Measurements from ENCODE around the gene CNTFR. TPM values are rescaled to one million over a fixed set of nuclear protein-coding genes. Genes with fewer than 3 reads are reported as not detected.
A peak's percentile ranks its signal among the peaks of the same experiment; 100 is the strongest.

CNTFR gene
- total and polyA plus RNA-seq, 10 of the 15 experiments (the other 5 are each of a cell fraction or from before 2014, with no cell fraction given): not detected

DNA sequence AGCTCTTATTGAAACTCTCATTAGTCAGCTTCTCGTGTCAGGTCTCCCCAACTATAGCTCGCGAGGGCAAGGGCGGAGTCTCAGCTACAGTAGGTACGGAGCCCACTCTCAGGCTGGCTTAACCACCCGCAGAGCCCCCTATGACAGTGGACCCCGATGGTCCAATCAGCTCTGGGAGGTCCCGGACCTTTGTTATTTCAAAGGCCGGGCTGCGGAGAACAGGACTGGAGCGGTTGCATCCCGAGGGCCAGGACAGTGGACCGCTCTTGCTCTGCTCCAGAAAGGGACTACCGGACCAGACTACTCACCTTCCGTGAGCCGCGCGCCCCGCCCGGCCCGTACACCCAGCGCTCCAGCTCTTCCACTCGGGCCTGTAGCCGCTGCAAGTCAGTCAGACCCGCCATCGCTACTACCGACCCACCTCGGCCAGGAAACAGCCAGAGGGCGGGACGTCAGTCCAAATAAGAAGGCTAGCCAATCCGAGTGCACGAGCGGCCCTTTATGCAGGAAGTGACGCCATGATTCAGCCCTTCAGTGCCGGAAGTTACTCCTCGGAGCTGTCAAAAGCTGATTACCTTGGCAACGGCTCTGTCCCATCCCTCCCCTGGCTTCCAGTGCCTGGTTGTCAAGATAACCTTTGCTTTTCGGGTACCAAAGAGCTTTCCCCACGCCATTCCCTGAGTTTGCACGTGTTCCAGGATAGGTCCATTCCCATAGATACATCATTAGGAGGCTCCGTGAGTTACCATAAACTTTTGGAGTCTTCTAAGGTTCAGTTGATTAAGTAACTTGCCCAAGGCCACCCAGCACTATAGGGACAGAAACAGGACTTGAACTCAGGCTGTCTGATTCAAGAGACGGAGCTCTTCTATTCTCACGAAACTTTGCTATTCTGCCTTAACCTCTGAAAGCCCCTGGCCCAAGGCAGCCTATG, 30.8 kb upstream of the CNTFR start, which contains the start of gene DCTN3 (continued):
- TF ChIP-seq DPF2 (IDR thresholded peaks at IDR 0.05): no peak
- TF ChIP-seq ZNF217 (IDR thresholded peaks at IDR 0.05): no peak
- no peak for TF ChIP-seq MTA2 (IDR thresholded peaks at IDR 0.05; ENCODE audit: low read depth)
- no peak for TF ChIP-seq ATF2 (IDR thresholded peaks at IDR 0.05; ENCODE audit: low read length)
- TF ChIP-seq RFX5 (IDR thresholded peaks at IDR 0.05; ENCODE audit: low read depth, low read length): peak; percentile 60; the same call in 1 of the 2 replicates
- peak; percentile 93 for TF ChIP-seq CREM (IDR thresholded peaks at IDR 0.05; ENCODE audit: low read depth)
- no peak for TF ChIP-seq BCL11A (IDR thresholded peaks at IDR 0.05; ENCODE audit: low read depth, low read length)
- no peak for TF ChIP-seq SIX5 (IDR thresholded peaks at IDR 0.05; ENCODE audit: low read depth, low read length, severe bottlenecking)
- TF ChIP-seq SMAD1 (IDR thresholded peaks at IDR 0.05; ENCODE audit: low read depth, partially characterized antibody): no peak
- TF ChIP-seq, protein P1, sequence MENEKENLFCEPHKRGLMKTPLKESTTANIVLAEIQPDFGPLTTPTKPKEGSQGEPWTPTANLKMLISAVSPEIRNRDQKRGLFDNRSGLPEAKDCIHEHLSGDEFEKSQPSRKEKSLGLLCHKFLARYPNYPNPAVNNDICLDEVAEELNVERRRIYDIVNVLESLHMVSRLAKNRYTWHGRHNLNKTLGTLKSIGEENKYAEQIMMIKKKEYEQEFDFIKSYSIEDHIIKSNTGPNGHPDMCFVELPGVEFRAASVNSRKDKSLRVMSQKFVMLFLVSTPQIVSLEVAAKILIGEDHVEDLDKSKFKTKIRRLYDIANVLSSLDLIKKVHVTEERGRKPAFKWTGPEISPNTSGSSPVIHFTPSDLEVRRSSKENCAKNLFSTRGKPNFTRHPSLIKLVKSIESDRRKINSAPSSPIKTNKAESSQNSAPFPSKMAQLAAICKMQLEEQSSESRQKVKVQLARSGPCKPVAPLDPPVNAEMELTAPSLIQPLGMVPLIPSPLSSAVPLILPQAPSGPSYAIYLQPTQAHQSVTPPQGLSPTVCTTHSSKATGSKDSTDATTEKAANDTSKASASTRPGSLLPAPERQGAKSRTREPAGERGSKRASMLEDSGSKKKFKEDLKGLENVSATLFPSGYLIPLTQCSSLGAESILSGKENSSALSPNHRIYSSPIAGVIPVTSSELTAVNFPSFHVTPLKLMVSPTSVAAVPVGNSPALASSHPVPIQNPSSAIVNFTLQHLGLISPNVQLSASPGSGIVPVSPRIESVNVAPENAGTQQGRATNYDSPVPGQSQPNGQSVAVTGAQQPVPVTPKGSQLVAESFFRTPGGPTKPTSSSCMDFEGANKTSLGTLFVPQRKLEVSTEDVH (IDR thresholded peaks at IDR 0.05; ENCODE audit: low read depth, partially characterized antibody): peak; percentile 75
- no peak for TF ChIP-seq SUZ12 (IDR thresholded peaks at IDR 0.05; ENCODE audit: unreplicated experiment)
- TF ChIP-seq RBBP5 (conservative IDR thresholded peaks at IDR 0.05): no peak
- TF ChIP-seq CBX5 (IDR thresholded peaks at IDR 0.05; ENCODE audit: low read depth): no peak
- no peak for TF ChIP-seq YBX1 (IDR thresholded peaks at IDR 0.05)
- no peak for TF ChIP-seq CEBPB (IDR thresholded peaks at IDR 0.05; ENCODE audit: borderline replicate concordance in 1 of 2, low read depth in 2 of 2, low read length in 2 of 2)
- TF ChIP-seq ELK1 (IDR thresholded peaks at IDR 0.05; ENCODE audit: low read depth, low read length): no peak
- TF ChIP-seq, protein P2, sequence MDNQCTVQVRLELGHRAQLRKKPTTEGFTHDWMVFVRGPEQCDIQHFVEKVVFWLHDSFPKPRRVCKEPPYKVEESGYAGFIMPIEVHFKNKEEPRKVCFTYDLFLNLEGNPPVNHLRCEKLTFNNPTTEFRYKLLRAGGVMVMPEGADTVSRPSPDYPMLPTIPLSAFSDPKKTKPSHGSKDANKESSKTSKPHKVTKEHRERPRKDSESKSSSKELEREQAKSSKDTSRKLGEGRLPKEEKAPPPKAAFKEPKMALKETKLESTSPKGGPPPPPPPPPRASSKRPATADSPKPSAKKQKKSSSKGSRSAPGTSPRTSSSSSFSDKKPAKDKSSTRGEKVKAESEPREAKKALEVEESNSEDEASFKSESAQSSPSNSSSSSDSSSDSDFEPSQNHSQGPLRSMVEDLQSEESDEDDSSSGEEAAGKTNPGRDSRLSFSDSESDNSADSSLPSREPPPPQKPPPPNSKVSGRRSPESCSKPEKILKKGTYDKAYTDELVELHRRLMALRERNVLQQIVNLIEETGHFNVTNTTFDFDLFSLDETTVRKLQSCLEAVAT (IDR thresholded peaks at IDR 0.05): no peak
- TF ChIP-seq SREBF1 (IDR thresholded peaks at IDR 0.05; ENCODE audit: low read length): no peak
- no peak for TF ChIP-seq CHD4 (IDR thresholded peaks at IDR 0.05)
- TF ChIP-seq PBX3 (IDR thresholded peaks at IDR 0.05; ENCODE audit: insufficient replicate concordance, low read depth, low read length): peak; percentile 81
